ENCODE measurements around the gene GNPTG. TPM values are rescaled to one million over a fixed set of nuclear protein-coding genes. Genes with fewer than 3 reads are reported as not detected.

The GNPTG gene
- total RNA-seq, 2 donors from 2014 or later, result 34.0 to 38.4 TPM

GRCh38 chr16:1330260-1330914 is 21.3 kb upstream of the GNPTG start:
- H3K9me3 Mint-ChIP-seq, result peaks cover 2% of the 10 kb centered on the region
- DNase-seq, result peak; percentile 88
- Histone ChIP-seq H3K36me3 (ENCODE audit: control insufficient read depth, insufficient read depth, low read length) (no peaks in the 10 kb centered on the region), H3K4me3 (ENCODE audit: low read length) (no peak overlapping the region), H3K9me3 (ENCODE audit: control insufficient read depth, low read length) (no peaks in the 10 kb centered on the region), H3K27ac (ENCODE audit: low read depth, low read length) (no peak overlapping the region), H3K4me1 (ENCODE audit: control insufficient read depth, insufficient read depth, low read length) (peaks cover 11% of the 10 kb centered on the region), H3K9ac (ENCODE audit: extremely low read depth, low read length, poor library complexity, severe bottlenecking) (no peak overlapping the region), H3K27me3 (ENCODE audit: control insufficient read depth, insufficient read depth, low read length, poor library complexity, severe bottlenecking) (peaks cover 29% of the 10 kb centered on the region)
- no peaks in the 10 kb centered on the region for H3K36me3 Mint-ChIP-seq (ENCODE audit: low read depth)
- H3K27me3 Mint-ChIP-seq (ENCODE audit: insufficient read depth), result peaks cover 19% of the 10 kb centered on the region
- 86 to 91% methylated on average over 8 to 17 of the region's 17 CpGs for WGBS, 2 experiments (ENCODE audit: insufficient coverage in 1 of 2, insufficient read length in 1 of 2)
- H3K27ac Mint-ChIP-seq, result no peak overlapping the region
- TF ChIP-seq CTCF (conservative IDR thresholded peaks at IDR 0.05), result peak; percentile 94
- H3K4me3 Mint-ChIP-seq, result no peak overlapping the region
- peaks cover 10% of the 10 kb centered on the region for H3K4me1 Mint-ChIP-seq

GRCh38 chr16:1330931-1331711 is 20.6 kb upstream of the GNPTG start:
- Mint-ChIP-seq H3K36me3 (ENCODE audit: low read depth) (no peaks in the 10 kb centered on the region), H3K9me3 (peaks cover 2% of the 10 kb centered on the region), H3K27me3 (ENCODE audit: insufficient read depth) (peaks cover 26% of the 10 kb centered on the region), H3K27ac (peak overlapping the region; percentile 92), H3K4me3 (peak overlapping the region; percentile 60), H3K4me1 (peaks cover 10% of the 10 kb centered on the region)
- 68 to 70% methylated on average over 19 to 22 of the region's 22 CpGs for WGBS, 2 experiments (ENCODE audit: insufficient coverage in 1 of 2, insufficient read length in 1 of 2)
- Histone ChIP-seq H3K9ac (ENCODE audit: extremely low read depth, low read length, poor library complexity, severe bottlenecking) (peak overlapping the region; percentile 69), H3K4me3 (ENCODE audit: low read length) (peak overlapping the region; percentile 75), H3K27me3 (ENCODE audit: control insufficient read depth, insufficient read depth, low read length, poor library complexity, severe bottlenecking) (peaks cover 36% of the 10 kb centered on the region), H3K36me3 (ENCODE audit: control insufficient read depth, insufficient read depth, low read length) (no peaks in the 10 kb centered on the region), H3K9me3 (ENCODE audit: control insufficient read depth, low read length) (no peaks in the 10 kb centered on the region), H3K27ac (ENCODE audit: low read depth, low read length) (no peak overlapping the region), H3K4me1 (ENCODE audit: control insufficient read depth, insufficient read depth, low read length) (peaks cover 11% of the 10 kb centered on the region)
- no peak for DNase-seq
- no peak for TF ChIP-seq CTCF (conservative IDR thresholded peaks at IDR 0.05)

- Mint-ChIP-seq H3K4me3 (peak overlapping the region; percentile 60), H3K9me3 (peaks cover 2% of the 10 kb centered on the region), H3K27ac (peak overlapping the region; percentile 92), H3K36me3 (ENCODE audit: low read depth) (no peaks in the 10 kb centered on the region), H3K4me1 (peaks cover 10% of the 10 kb centered on the region), H3K27me3 (ENCODE audit: insufficient read depth) (peaks cover 34% of the 10 kb centered on the region)
- H3K9me3 ChIP-seq (ENCODE audit: control insufficient read depth, low read length), result no peaks in the 10 kb centered on the region
- peak overlapping the region; percentile 69 for H3K9ac ChIP-seq (ENCODE audit: extremely low read depth, low read length, poor library complexity, severe bottlenecking)
- no peaks in the 10 kb centered on the region for H3K36me3 ChIP-seq (ENCODE audit: control insufficient read depth, insufficient read depth, low read length)
- H3K27me3 ChIP-seq (ENCODE audit: control insufficient read depth, insufficient read depth, low read length, poor library complexity, severe bottlenecking), result peaks cover 44% of the 10 kb centered on the region
- DNase-seq, result peak; percentile 97
- peaks cover 11% of the 10 kb centered on the region for H3K4me1 ChIP-seq (ENCODE audit: control insufficient read depth, insufficient read depth, low read length)
- H3K27ac ChIP-seq (ENCODE audit: low read depth, low read length), result no peak overlapping the region
- H3K4me3 ChIP-seq (ENCODE audit: low read length), result peak overlapping the region; percentile 75
- WGBS, 2 experiments (ENCODE audit: insufficient coverage in 1 of 2, insufficient read length in 1 of 2), result 14 to 15% methylated on average over 20 to 34 of the region's 34 CpGs
- no peak for TF ChIP-seq CTCF (conservative IDR thresholded peaks at IDR 0.05)
Observed at GRCh38 chr16:1331712-1332617, 19.8 kb upstream of the GNPTG start.

All from endodermal cell (in vitro differentiated cells).